Prostate gland (tissue), 2 donors: ENCODE data around the gene PRDM16. TPM values are rescaled to one million over a fixed set of nuclear protein-coding genes. Genes with fewer than 3 reads are reported as not detected.

Experiments
- DNase-seq: peaks from one replicate; pipeline ENCODE4 v3.0.0-alpha.2; 2019; ENCODE audit warnings: low spot score
- H3K27ac ChIP-seq, 2 donors: fragments of 200-600 bp; sonication (generic); 2 replicates each; pipeline ENCODE4 v1.5.1; 2017 to 2019
- H3K27me3 ChIP-seq: fragments of 200-600 bp; sonication (generic); replicated peaks from 2 replicates; pipeline ENCODE4 v1.5.1; 2019; ENCODE audit not compliant: insufficient read depth
- H3K36me3 ChIP-seq, 2 donors: fragments of 200-600 bp; sonication (generic); 1 replicate in 1 of 2; 2 replicates in 1 of 2; pipeline versions ENCODE4 v1.5.1 to v1.8.1; 2017 to 2019
- H3K4me1 ChIP-seq: fragments of 200-600 bp; sonication (generic); replicated peaks from 2 replicates; pipeline ENCODE4 v1.5.1; 2019
- H3K4me3 ChIP-seq, 2 donors: fragments of 200-600 bp; sonication (generic); 2 replicates each; pipeline ENCODE4 v1.5.1; 2017 to 2019
- H3K9me3 ChIP-seq: fragments of 200-600 bp; sonication (generic); 2 replicates; pipeline ENCODE4 v1.5.1; 2017
- CTCF ChIP-seq, 4 experiments: fragments of 200-600 bp in 2 of 4; fragments of 450-650 bp in 2 of 4; sonication (generic) in 2 of 4; IDR thresholded peaks; 1 replicate in 3 of 4; 2 replicates in 1 of 4; pipeline ENCODE4 v1.5.1; 2016 to 2019; ENCODE audit warnings: antibody characterized with exemption in 4 of 4, mild to moderate bottlenecking in 2 of 4, moderate library complexity in 2 of 4
- POLR2A ChIP-seq: fragments of 450-650 bp; IDR thresholded peaks from one replicate; pipeline ENCODE4 v1.6.1; 2016; ENCODE audit warnings: antibody characterized with exemption, mild to moderate bottlenecking
- POLR2AphosphoS5 ChIP-seq: sonication (generic); formaldehyde crosslinking; IDR thresholded peaks from one replicate; pipeline ENCODE4 v1.6.1; 2017; ENCODE audit warnings: antibody characterized with exemption
- WGBS: methylation state at CpG from one replicate; pipeline ENCODE4 v1.1.5; 2018; 5-methylcytosine and 5-hydroxymethylcytosine counted together
- intact Hi-C: fragments of 100-400 bp; cut with DNase I; formaldehyde crosslinking; loops from one replicate; pipeline ENCODE4 v1.14.2; 2022
- total RNA-seq, 2 donors: library from RNA; depleted of rRNA; stranded (reverse); fragments of >200 nt; gene quantifications; one replicate each; pipeline ENCODE4 v1.1.0, GENCODE V29; 2016

PRDM16 gene
- total RNA-seq, 2 donors from 2014 or later: 0.23 to 6.5 TPM

DNA sequence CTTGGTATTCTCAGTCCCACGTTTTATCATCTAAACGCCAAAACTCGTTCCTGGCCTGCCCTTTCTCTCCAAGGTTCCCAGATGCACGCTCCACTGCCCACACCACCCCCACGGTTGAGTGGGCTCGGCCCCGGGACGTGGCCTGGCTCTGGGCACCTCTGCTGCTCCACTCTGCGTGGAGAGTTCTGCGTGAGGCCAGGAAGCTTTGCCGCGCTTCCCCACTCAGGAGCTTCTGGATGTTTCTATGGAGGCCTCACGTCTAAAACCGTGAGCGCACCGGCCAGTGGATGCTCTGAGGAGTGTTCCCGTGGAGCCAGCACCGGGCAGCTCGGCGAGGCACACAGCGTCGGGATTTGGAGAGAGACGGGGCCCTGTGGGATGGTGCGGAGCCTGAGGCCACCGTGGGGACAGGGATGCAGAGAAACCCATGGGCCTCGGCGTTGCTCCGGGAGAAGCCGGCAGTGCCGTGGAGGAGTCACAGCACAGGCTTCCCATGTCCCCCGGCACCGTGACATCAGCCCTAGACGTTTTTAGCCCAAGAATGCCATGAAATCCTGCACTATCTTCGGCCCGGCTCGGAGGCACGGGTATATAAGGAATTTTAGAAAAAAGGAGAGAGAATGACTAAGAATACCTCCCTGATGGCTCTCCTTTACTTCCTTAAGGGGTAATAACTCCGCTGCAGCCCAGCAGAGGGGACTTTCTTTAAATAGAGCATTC lies 125.9 kb downstream of the PRDM16 start:
- H3K27ac ChIP-seq: no peak overlapping the region
- H3K27me3 ChIP-seq: peaks cover 2% of the 10 kb centered on the region
- H3K4me1 ChIP-seq: no peaks in the 10 kb centered on the region
- H3K36me3 ChIP-seq: no peaks in the 10 kb centered on the region
- H3K9me3 ChIP-seq: no peaks in the 10 kb centered on the region
- H3K4me3 ChIP-seq: no peak overlapping the region
- 93% methylated on average over 38 of the region's 38 CpGs for WGBS
- TF ChIP-seq CTCF (IDR thresholded peaks at IDR 0.05) (no peak), POLR2A (no peak), POLR2AphosphoS5 (no peak)
- no peak for DNase-seq
- intact Hi-C loops: no loop called here

DNA sequence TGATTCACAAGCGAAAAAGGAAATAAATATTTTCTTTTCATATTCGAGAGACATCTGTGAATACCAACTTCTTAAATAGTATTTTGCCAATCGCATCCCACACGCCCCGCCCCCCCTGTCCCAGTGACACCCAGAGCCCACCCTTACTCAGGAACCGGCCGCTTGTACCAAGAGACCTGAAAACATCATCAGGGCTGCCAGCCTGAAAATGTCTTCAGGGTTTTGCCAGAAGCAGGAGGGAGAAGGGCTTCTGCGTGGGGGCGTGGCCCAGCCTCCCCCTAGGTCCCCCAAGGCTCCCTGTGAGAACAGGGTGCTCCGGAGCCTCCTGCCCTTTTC lies 126.4 kb downstream of the PRDM16 start:
- DNase-seq: no peak
- Histone ChIP-seq H3K27me3 (peaks cover 2% of the 10 kb centered on the region), H3K4me3 (no peak overlapping the region), H3K27ac (no peak overlapping the region), H3K4me1 (no peaks in the 10 kb centered on the region), H3K9me3 (no peaks in the 10 kb centered on the region), H3K36me3 (no peaks in the 10 kb centered on the region)
- intact Hi-C loops: no loop called here
- no peak for TF ChIP-seq POLR2A
- no peak for TF ChIP-seq CTCF (IDR thresholded peaks at IDR 0.05)
- no peak for TF ChIP-seq POLR2AphosphoS5
- 85% methylated on average over 10 of the region's 10 CpGs for WGBS

GRCh38 chr1:3195966-3196515 lies 127.0 kb downstream of the PRDM16 start:
- TF ChIP-seq POLR2AphosphoS5: no peak
- TF ChIP-seq POLR2A: no peak
- TF ChIP-seq CTCF (IDR thresholded peaks at IDR 0.05): no peak
- 80% methylated on average over 10 of the region's 10 CpGs for WGBS

DNA sequence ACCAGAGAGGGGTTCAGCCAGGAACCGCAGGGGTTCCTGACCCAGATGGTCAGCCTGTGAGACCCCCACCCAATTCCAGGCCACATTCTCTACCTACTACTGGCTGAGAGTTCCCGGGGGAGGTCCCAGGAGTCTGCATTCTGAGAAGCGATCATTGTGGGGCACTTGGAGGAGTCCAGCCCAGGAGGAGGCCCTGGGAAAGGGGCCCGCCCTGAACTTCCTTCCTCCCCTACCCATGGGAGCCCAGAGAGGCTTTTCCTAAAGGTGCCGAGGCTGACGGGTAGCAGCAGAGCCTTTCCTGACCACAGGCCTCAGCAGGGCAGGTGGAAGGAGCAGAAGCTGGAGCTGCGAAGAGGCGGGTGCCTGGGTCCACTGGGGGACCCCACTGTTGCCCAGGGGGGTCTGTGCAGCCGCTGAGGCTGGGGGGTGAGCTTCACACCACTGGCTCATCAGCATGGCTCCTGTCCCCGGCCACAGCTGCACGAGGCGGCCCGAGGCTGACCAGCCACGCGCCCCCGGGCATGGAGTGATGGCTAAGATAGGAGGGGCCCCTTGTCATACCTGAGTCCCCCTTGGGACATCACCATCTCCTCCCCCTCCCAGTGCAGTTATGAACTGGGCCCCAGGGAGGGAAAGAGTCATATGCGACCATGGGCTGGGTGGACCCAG lies 127.7 kb downstream of the PRDM16 start:
- intact Hi-C loops: no loop called here
- H3K36me3 ChIP-seq: no peaks in the 10 kb centered on the region
- 94% methylated on average over 16 of the region's 17 CpGs for WGBS
- H3K27ac ChIP-seq: no peak overlapping the region
- no peaks in the 10 kb centered on the region for H3K9me3 ChIP-seq
- no peak for DNase-seq
- H3K4me1 ChIP-seq: no peaks in the 10 kb centered on the region
- no peak overlapping the region for H3K4me3 ChIP-seq
- TF ChIP-seq CTCF (IDR thresholded peaks at IDR 0.05): no peak
- no peak for TF ChIP-seq POLR2AphosphoS5
- TF ChIP-seq POLR2A: no peak
- no peaks in the 10 kb centered on the region for H3K27me3 ChIP-seq

More at GRCh38 chr1:3195966-3196515, 127.0 kb downstream of the PRDM16 start:
- no peak for DNase-seq
- H3K4me3 ChIP-seq: no peak overlapping the region
- peaks cover 2% of the 10 kb centered on the region for H3K27me3 ChIP-seq
- intact Hi-C loops: no loop called here
- no peaks in the 10 kb centered on the region for H3K36me3 ChIP-seq
- H3K27ac ChIP-seq: no peak overlapping the region
- H3K4me1 ChIP-seq: no peaks in the 10 kb centered on the region
- no peaks in the 10 kb centered on the region for H3K9me3 ChIP-seq
